Measurements from ENCODE around the gene DTHD1.

Gene DTHD1

GRCh38 chr4:36343501-36344175 is 62.2 kb downstream of the DTHD1 start:
- no peak for DNase-seq (ENCODE audit: low read depth in 3 of 3, low spot score in 1 of 3)

GRCh38 chr4:36348403-36348938 is 67.1 kb downstream of the DTHD1 start:
- DNase-seq (ENCODE audit: low read depth in 3 of 3, low spot score in 1 of 3): no peak

GRCh38 chr4:36349938-36350549 is 68.6 kb downstream of the DTHD1 start:
- no peak for DNase-seq (ENCODE audit: low read depth in 3 of 3, low spot score in 1 of 3)

DNA sequence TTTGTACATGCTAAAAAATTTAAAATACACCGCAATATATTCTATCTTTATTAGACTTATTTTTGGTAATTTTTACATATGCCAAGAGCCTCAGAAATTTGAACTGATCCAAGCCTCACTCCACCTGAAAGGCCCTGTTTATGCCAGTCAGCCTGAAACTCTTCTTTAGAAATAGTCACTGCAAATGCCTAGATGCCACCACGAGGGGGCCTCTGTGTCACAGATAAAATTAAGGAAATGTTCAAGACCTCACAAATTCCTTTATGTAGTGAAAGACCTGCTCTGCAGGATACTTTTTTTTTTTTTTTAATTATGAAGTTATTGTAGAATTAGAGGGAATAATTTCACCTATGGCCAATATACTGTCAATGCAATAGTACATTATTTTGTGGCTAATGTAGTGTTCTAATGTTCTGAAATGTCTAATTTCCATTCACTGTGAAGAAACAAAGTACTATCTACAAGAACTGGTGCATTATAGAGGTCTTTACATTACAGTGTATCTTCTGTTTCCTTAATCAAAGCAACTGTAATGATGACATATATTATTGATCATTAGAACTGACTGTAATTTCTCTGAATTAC is 69.8 kb downstream of the DTHD1 start:
- DNase-seq (ENCODE audit: low read depth in 3 of 3, low spot score in 1 of 3): peak; percentile 43 to 57 (median 52)

DNA sequence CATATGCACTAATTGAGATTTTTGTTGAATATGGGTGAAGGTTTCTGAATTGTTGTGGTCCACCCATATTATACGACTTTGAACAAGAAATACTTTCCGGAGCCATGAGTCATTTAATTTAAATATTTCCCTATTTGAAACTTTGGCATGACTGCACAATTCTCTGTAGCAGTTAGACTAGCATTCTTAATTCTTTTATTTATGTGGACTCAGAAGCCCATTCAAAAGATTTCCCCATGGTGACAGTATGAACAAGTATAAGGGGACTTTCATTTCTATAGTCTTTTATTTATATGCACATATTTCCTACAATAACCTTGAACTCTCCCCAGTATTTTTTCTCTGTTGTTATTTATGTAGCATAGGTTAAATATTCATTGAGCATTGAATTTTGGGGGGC is 72.6 kb downstream of the DTHD1 start:
- no peak for DNase-seq (ENCODE audit: low read depth in 3 of 3, low spot score in 1 of 3)

DNA sequence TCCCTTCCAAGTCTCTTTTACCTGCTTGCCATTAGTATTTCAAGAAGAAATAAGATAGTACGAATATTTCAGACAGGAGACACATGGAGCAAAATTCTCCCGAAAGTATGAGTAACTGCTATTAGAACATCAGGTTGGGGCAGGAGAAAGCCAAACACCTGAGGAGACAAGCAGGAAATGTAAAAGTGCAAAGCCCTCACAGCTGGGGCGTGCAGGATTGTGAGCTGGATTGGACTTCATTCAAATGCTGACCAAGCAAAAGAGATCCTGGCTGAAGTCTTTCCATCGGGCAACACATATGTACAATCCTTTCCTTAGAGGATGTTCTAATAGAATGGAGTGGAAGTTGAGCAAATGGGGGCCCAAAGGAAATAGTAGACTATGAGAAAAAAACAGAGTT is 76.8 kb downstream of the DTHD1 start:
- DNase-seq (ENCODE audit: low read depth in 3 of 3, low spot score in 1 of 3): no peak

DNA sequence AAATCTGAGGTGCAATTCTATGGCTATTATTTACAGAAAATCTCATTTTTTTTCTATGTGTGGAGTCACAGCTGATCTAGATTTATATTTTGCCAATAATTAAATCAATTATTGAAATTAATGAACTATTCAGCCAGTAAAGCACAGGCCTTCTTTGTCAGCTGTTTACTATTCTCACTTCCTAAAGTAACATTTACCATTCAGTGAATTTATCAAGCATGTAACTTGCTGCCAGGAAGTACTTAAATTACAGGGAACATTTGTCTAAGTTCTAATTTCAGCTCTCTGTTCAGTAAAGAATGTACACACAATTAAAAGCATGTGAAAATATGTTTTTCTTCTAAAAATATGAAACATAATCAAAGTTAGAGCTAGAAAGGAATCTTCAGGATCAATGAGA is 79.3 kb downstream of the DTHD1 start:
- no peak for DNase-seq (ENCODE audit: low read depth in 3 of 3, low spot score in 1 of 3)

DNA sequence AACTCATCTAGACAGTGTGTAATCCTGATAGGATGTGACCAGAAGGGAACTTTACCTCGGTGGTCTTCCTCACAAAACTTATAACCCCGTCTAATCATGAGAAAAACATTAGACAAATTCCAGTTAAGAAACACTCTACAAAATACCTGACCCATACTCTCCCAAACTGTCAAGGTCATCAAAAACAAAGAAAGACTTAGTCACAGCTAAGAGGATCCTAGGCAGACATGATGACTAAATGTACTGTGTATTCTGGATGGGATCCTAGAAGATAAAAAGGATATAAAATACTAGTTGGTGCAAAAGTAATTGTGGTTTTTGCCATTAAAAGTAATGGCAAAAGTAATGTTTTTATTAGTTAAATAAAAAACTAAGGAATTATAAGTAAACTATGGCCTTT is 81.6 kb downstream of the DTHD1 start:
- DNase-seq (ENCODE audit: low read depth in 3 of 3, low spot score in 1 of 3): no peak

GRCh38 chr4:36374836-36375511 is 93.6 kb downstream of the DTHD1 start:
- no peak for DNase-seq (ENCODE audit: low read depth in 3 of 3, low spot score in 1 of 3)

DNA sequence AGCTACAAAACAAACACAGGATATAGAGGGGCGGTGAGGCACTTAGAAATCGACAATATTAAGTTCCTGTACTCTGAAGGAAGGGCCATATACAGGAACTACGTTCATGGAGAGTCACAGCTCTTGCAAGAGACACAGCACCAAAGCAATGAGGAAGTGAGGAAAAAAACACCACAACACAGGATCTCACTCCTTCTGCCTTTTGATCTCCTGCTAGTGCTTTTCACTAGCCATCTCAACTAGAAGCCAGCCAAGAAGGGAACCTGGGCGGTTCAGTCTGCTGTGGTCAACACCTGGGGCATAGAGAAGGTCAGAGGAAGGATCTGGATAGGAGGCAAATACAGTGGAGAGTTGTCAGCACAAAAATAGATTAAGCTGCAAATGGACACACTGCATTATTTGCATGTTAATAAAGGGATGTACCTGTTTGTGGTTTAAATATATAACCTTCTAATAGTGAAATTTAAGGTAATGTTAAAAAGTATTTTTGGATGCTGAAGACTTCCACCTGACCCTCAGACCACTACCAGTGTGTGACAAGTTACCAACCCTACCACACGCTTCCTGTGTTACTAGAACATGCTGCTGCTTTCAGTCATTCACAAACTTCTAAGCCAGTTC is 104.6 kb downstream of the DTHD1 start:
- DNase-seq (ENCODE audit: low read depth in 3 of 3, low spot score in 1 of 3): peak in 1 of 3 donors; percentile 1

GRCh38 chr4:36386691-36387090 is 105.3 kb downstream of the DTHD1 start:
- no peak for DNase-seq (ENCODE audit: low read depth in 3 of 3, low spot score in 1 of 3)

- DNase-seq (ENCODE audit: low read depth in 3 of 3, low spot score in 1 of 3): no peak
Observed at GRCh38 chr4:36388710-36389109, 107.3 kb downstream of the DTHD1 start.

- no peak for DNase-seq (ENCODE audit: low read depth in 3 of 3, low spot score in 1 of 3)
Observed at GRCh38 chr4:36391411-36391810, 110.0 kb downstream of the DTHD1 start.

DNA sequence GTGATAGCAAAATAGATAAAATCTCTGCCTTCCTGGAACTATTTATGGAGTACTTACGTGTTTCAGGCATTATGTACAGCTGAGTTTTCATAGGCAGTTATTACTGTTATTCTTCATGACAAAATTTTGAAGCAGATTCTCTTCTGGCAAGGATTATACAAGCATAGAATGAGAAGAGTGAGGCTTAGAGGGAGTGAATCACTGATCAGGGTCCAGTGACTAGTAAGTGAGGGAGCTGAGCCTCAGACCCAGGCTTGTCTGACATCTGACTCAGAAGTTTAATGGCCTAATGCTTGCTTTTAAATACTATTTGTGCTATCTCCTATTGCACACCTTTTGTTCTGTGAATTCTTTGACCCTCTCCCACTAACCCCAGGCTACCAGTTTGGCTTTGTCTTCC is 110.6 kb downstream of the DTHD1 start:
- no peak for DNase-seq (ENCODE audit: low read depth in 3 of 3, low spot score in 1 of 3)

DNA sequence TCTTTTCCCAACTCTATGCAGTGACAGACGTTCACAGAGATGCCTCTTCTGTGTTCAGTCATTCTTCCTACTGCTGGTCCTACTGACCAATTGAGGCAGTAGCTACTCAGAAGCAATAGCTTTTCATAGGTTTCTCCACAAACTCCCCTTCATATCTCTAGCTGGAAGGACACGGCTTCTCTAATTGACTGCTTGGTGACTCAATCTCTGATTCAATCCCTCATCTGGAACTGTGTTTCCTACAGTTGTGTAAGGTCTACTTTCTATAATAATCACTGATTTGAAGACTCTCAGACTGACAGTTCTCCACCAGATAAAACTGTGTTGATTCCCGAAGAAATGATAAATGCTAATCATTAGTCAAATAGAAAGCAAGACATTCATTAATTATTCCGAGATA is 111.5 kb downstream of the DTHD1 start:
- no peak for DNase-seq (ENCODE audit: low read depth in 3 of 3, low spot score in 1 of 3)
